ENCODE results near the gene TRIM51G. TPM values are rescaled to one million over a fixed set of nuclear protein-coding genes. Genes with fewer than 3 reads are reported as not detected.

TRIM51G gene
- total RNA-seq, 1 experiment from 2014 or later, result not detected

Other genes with a start within 250 kb of the TRIM51G start
- not detected in 2 replicates for gene TRIM49B, start 44.9 kb upstream of the TRIM51G start, total RNA-seq (2022)
- gene TRIM64C, start 75.2 kb upstream of the TRIM51G start, total RNA-seq (2022), result not detected in 2 replicates
- not detected in 2 replicates for gene FOLH1, start 224.7 kb upstream of the TRIM51G start, total RNA-seq (2022)